Chondrocyte (in vitro differentiated cells): Measurements from ENCODE around the gene DSC3. TPM values are rescaled to one million over a fixed set of nuclear protein-coding genes. Genes with fewer than 3 reads are reported as not detected.
A peak's percentile ranks its signal among the peaks of the same experiment; 100 is the strongest.

Source experiments
- DNase-seq: peaks from one replicate; pipeline ENCODE4 v3.0.0; 2021; ENCODE audit warnings: mixed read lengths, low spot score
- H3K27ac Mint-ChIP-seq: one replicate; pipeline ENCODE4 v1.8.0; 2021; ENCODE audit warnings: mild to moderate bottlenecking, moderate library complexity, mixed read lengths; ENCODE audit not compliant: unreplicated experiment
- H3K27me3 Mint-ChIP-seq: 2 replicates; pipeline ENCODE4 v1.8.0; 2021; ENCODE audit warnings: low read depth, mixed read lengths
- H3K36me3 Mint-ChIP-seq: 2 replicates; pipeline ENCODE4 v1.8.0; 2021; ENCODE audit warnings: low read depth, mixed read lengths
- H3K4me1 Mint-ChIP-seq: 2 replicates; pipeline ENCODE4 v1.8.0; 2021; ENCODE audit warnings: low read depth, mild to moderate bottlenecking, mixed read lengths
- H3K4me3 Mint-ChIP-seq: one replicate; pipeline ENCODE4 v1.8.0; 2021; ENCODE audit warnings: mild to moderate bottlenecking, moderate library complexity, mixed read lengths; ENCODE audit not compliant: unreplicated experiment
- H3K9me3 Mint-ChIP-seq: 2 replicates; pipeline ENCODE4 v1.8.0; 2021; ENCODE audit warnings: low read depth, mixed read lengths
- CTCF ChIP-seq: fragments of 200-600 bp; sonication (generic); IDR thresholded peaks from 2 replicates; pipeline ENCODE4 v1.5.0; 2021; ENCODE audit warnings: antibody characterized with exemption, mild to moderate bottlenecking, moderate library complexity
- total RNA-seq: library from RNA; stranded (reverse); gene quantifications from 3 replicates; pipeline ENCODE4 v1.2.1, GENCODE V29; 2021

The DSC3 gene
- total RNA-seq, 1 donor from 2014 or later: 3.2 TPM

GRCh38 chr18:31010601-31011000 is 31.9 kb downstream of the DSC3 start:
- no peak overlapping the region for H3K4me3 Mint-ChIP-seq
- DNase-seq: no peak
- no peaks in the 10 kb centered on the region for H3K36me3 Mint-ChIP-seq
- peaks cover 5% of the 10 kb centered on the region for H3K27me3 Mint-ChIP-seq
- no peak overlapping the region for H3K27ac Mint-ChIP-seq
- no peaks in the 10 kb centered on the region for H3K9me3 Mint-ChIP-seq
- TF ChIP-seq CTCF: no peak
- no peaks in the 10 kb centered on the region for H3K4me1 Mint-ChIP-seq

- no peak for TF ChIP-seq CTCF
- no peaks in the 10 kb centered on the region for H3K4me1 Mint-ChIP-seq
- no peaks in the 10 kb centered on the region for H3K36me3 Mint-ChIP-seq
- no peak overlapping the region for H3K4me3 Mint-ChIP-seq
- no peak for DNase-seq
- peaks cover 44% of the 10 kb centered on the region for H3K27me3 Mint-ChIP-seq
- no peaks in the 10 kb centered on the region for H3K9me3 Mint-ChIP-seq
- H3K27ac Mint-ChIP-seq: no peak overlapping the region
Observed at GRCh38 chr18:30999887-31000628, 42.5 kb downstream of the DSC3 start.

GRCh38 chr18:30999186-30999585 is 43.4 kb downstream of the DSC3 start:
- Mint-ChIP-seq H3K9me3 (no peaks in the 10 kb centered on the region), H3K4me3 (no peak overlapping the region), H3K27me3 (peaks cover 45% of the 10 kb centered on the region), H3K4me1 (no peaks in the 10 kb centered on the region), H3K36me3 (no peaks in the 10 kb centered on the region), H3K27ac (no peak overlapping the region)
- DNase-seq: no peak
- TF ChIP-seq CTCF: peak; percentile 78

GRCh38 chr18:30997223-30997622 is 45.3 kb downstream of the DSC3 start:
- DNase-seq: no peak
- Mint-ChIP-seq H3K27ac (no peak overlapping the region), H3K9me3 (no peaks in the 10 kb centered on the region), H3K27me3 (peaks cover 36% of the 10 kb centered on the region), H3K36me3 (no peaks in the 10 kb centered on the region), H3K4me1 (no peaks in the 10 kb centered on the region), H3K4me3 (no peak overlapping the region)
- TF ChIP-seq CTCF: no peak

- H3K27me3 Mint-ChIP-seq: peaks cover 21% of the 10 kb centered on the region
- H3K9me3 Mint-ChIP-seq: no peaks in the 10 kb centered on the region
- no peak for DNase-seq
- H3K36me3 Mint-ChIP-seq: no peaks in the 10 kb centered on the region
- H3K4me3 Mint-ChIP-seq: no peak overlapping the region
- no peak overlapping the region for H3K27ac Mint-ChIP-seq
- no peaks in the 10 kb centered on the region for H3K4me1 Mint-ChIP-seq
- TF ChIP-seq CTCF: no peak
Observed at GRCh38 chr18:30992231-30992630, 50.3 kb downstream of the DSC3 start.
